Choroid plexus epithelial cell (primary cell): ENCODE measurements around the gene PTPRN.

Experiments used
- DNase-seq: peaks from one replicate; pipeline ENCODE4 v3.0.0-alpha.2; 2010; ENCODE audit warnings: low read depth
- H3K4me3 ChIP-seq: 2 replicates; pipeline ENCODE4 v1.5.1; 2011; ENCODE audit warnings: low read depth, mild to moderate bottlenecking, control low read depth, low read length, moderate library complexity
- CTCF ChIP-seq: conservative IDR thresholded peaks from 2 replicates; pipeline ENCODE4 v1.5.1; 2011; ENCODE audit warnings: low read depth, mild to moderate bottlenecking, control low read depth, inconsistent platforms, low read length, moderate library complexity

Gene PTPRN

GRCh38 chr2:219273937-219274336, 35.3 kb downstream of the PTPRN start:
- no peak for DNase-seq
- no peak for TF ChIP-seq CTCF
- no peak overlapping the region for H3K4me3 ChIP-seq

- TF ChIP-seq CTCF = no peak
- DNase-seq = no peak
- H3K4me3 ChIP-seq = no peak overlapping the region
These were observed 36.2 kb downstream of the PTPRN start for GRCh38 chr2:219272995-219273394.

- DNase-seq = no peak
- no peak for TF ChIP-seq CTCF
These were observed 36.8 kb downstream of the PTPRN start for GRCh38 chr2:219272356-219272755.

GRCh38 chr2:219271021-219271420, 38.2 kb downstream of the PTPRN start:
- no peak overlapping the region for H3K4me3 ChIP-seq
- TF ChIP-seq CTCF = no peak
- no peak for DNase-seq

More at GRCh38 chr2:219272356-219272755, 36.8 kb downstream of the PTPRN start:
- H3K4me3 ChIP-seq = no peak overlapping the region

- DNase-seq = no peak
- TF ChIP-seq CTCF = no peak
- no peak overlapping the region for H3K4me3 ChIP-seq
These were observed 39.2 kb downstream of the PTPRN start for GRCh38 chr2:219270055-219270372.

GRCh38 chr2:219269362-219270054, 39.7 kb downstream of the PTPRN start:
- H3K4me3 ChIP-seq = no peak overlapping the region
- no peak for TF ChIP-seq CTCF
- no peak for DNase-seq

GRCh38 chr2:219268294-219268693, 40.9 kb downstream of the PTPRN start:
- DNase-seq = no peak
- TF ChIP-seq CTCF = no peak
- H3K4me3 ChIP-seq = no peak overlapping the region
